ENCODE data around the gene XK.

DNA sequence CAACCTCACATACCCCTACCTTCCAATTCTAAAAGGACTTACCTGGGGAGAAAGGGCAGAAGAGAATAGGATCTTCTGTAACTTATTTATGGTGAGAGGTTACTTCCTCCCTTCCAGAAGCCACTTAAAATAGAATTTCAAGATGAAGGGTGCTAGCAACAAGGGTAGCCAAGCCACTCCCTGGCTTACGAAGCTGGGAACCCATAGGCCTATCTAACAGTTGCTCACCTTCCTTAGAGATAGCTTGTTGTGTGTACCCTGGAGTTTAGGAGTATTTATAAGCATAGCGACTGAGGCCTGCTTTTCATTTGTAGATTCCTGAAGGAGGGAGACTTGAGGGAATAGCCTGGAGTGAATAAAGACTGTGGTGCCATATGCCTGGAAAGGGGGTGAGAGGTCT lies 28.9 kb downstream of the XK start:
- TF ChIP-seq POLR2A (IDR thresholded peaks at IDR 0.05; ENCODE audit: low read depth, low read length) (no peak), TAF1 (IDR thresholded peaks at IDR 0.05; ENCODE audit: borderline replicate concordance, low read depth, low read length) (no peak), POLR2AphosphoS5 (IDR thresholded peaks at IDR 0.05; ENCODE audit: low read depth, low read length) (no peak)

All from GM12892 (cell line).